GM21515 (cell line): Measurements from ENCODE around the gene CA12.

Experiments
- ATAC-seq: cut with Tn5 transposase; IDR thresholded peaks from one replicate; pipeline ENCODE4 v1.9.1; 2021; ENCODE audit not compliant: unreplicated experiment

CA12 gene

DNA sequence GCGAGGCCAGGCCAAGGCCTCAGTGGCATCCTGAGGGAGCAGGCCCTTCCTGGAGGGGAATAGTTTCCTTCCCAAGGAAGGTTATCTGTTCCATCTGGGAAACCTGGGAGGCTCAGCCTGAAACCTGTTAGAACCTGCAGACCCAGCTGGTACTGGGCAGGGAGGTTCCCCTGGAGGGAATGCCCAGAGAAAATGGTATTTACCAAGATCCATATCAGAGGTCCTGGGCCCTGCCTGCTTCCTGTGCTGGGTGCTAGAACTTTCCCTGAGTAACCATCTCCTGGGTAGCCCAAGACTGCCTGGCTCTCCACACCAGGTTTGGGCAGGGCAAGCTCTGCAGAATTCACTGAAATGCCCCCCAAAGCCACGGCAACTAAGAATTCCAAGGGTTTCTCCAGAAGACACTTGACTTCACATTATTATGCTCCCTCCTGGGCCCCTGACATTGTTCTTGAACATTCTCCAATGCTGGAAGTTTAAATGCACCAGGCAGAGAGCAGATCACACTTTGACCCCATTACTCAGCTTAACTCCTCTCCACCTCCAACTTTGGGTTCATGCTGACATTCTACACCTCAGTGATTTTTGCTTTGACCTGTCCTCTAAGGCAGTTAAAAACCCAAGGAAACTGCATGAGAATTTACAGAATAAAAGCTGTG lies 2.0 kb downstream of the CA12 start:
- ATAC-seq, result no peak

- no peak for ATAC-seq
Measured at GRCh38 chr15:63378946-63379345, 2.7 kb downstream of the CA12 start.

DNA sequence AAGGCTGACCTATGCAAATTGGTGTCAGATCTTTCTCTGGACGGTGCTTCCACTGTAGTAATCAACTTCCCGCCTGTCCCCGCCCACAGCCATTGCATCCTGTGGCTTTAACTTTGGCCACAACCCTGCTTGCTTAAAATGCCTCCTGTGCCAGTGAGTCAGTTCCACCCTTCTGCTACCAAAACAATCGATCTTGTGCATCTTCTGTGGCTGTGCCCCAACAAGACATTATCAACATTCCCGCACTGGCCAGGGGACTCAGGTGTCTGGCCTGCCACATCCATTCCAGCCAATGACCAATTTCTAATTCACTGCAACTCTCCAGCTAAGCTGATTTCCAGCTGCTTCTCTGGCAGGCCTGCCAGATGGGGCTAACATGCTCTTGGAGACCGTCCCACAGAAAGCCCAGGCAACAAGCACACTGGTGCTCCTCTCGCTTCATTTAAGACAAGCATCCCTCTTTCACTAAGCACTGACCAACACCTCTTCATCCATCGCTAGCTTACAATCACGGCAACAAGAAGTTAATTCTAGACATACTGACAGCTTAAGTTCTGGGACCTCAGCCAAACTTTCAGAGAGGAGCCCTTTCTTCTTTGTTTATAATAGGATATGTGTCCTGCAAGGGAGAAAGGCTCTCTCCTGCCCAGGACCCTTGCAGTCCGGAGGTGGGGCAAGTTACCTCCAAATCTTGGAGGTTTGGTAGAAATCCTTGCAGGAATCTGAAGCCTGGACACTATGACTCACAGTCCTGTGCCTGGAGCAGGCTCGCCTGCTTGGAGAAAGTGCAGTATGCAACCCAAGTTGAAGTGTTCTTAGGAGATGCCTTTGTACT lies 6.7 kb downstream of the CA12 start:
- ATAC-seq, result no peak

DNA sequence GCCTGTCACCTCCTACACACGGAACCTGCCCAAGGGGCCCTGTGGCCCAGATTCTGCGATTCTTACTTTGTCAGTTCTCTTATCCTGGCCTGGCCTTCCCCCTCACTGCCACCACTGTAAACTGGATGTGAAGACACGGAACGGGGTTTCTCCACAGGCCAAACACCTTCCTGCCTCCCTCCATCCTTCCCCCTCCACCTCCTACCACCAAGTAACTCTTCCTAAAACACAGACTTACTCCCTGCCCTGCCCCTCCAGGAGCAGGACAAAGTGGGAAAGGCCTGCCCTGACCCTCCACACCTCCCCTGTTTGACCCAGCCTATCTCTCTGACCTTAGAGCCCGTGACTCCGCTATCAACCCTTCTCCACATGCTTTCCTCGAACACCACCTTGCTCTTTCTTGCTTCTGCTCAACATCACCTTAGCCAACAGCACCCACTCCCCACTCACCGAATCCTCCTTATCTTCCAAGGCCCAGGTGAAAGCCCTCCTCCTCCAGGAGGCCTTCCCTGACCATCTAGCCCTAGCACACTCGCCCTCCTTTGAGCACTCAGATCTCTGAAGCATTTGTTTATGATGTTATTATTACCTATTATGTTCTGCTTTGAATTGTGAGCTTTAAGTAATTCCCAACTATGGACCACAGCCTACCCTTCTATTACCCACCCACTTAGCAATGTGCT lies 7.6 kb downstream of the CA12 start:
- no peak for ATAC-seq

GRCh38 chr15:63373330-63373729 lies 8.3 kb downstream of the CA12 start:
- no peak for ATAC-seq

GRCh38 chr15:63372753-63373152 lies 8.9 kb downstream of the CA12 start:
- ATAC-seq, result no peak

DNA sequence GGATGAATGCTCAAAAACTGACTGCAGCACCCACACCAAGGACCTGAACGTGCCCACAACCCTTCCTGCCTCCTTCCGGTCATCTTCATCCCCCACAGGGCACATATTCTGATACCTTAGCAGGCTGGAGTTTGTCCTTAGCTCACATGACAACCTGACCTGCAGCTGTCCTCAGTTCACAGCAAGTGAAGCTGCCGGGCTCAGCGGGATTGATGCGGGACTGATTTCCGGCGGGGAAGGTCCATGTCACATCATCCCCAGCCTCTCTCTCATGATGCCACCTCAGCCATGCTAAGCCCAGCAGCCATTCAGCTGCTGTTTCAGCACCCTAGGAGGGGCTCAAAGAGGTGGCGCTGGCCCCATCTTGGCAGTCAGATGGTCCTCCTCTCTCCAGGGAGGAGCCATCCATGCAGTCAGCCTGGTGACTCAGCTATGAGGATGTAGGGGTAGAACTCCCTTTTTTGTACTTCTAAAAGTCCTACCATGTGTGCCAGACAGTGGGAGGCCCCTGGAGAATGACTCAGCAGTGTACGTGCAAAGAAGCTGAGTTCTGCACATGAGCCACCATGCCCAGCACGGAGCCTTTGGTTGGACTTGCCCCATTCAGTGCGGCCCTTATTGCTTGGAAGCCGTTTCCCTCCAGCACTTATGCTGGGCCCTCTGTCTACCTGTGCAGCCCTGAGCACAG lies 9.5 kb downstream of the CA12 start:
- ATAC-seq, result no peak

DNA sequence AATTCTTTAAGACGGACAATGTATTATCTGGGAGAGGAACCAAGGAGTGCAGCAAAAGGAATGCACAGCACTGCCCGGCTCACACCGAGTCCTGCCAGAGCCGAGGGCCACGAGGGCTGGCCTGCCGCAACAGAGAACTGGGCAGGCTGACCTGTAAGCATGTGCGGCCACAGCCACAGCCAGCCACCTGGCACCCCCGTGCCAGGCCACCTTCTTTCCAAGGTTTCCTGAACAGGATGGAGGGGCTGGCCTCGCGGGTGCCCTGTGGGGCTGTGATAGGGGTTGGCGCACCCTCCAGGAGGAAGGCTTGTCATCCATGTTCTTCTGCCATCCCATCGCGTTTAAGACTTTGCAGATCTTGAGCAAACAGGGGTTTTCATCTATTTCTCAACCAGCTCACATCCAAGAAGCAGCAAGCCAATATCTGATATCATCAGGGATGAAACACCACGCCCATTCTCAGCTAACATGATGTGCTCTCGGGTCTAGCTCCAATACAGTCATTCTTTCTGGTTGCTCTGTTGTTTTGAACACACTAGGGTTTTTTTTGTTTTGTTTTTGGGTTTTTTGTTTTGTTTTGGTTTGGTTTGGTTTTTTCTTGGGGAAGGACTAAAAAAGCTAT lies 10.2 kb downstream of the CA12 start:
- no peak for ATAC-seq

DNA sequence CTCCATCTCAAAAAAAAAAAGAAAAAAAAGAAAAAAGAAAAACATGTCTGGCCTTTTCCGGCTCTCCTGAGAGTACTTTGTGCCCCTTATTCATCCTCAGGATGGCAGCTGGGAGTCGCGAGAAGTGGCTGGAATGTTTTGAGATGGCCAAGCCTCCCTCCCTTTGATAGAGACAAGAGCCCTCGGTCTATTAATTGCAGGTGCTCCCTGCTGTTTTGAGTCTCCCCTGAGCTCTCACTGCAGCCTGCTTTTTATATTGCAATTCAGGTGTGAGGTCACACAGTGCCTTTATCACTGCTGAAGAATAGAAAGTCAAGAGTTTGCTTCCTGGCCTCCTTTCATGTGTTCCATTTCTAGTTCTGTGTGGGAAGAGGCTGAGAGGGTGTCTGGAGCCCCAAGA lies 10.9 kb downstream of the CA12 start:
- no peak for ATAC-seq

- ATAC-seq, result no peak
Measured at GRCh38 chr15:63369781-63370180, 11.9 kb downstream of the CA12 start.

DNA sequence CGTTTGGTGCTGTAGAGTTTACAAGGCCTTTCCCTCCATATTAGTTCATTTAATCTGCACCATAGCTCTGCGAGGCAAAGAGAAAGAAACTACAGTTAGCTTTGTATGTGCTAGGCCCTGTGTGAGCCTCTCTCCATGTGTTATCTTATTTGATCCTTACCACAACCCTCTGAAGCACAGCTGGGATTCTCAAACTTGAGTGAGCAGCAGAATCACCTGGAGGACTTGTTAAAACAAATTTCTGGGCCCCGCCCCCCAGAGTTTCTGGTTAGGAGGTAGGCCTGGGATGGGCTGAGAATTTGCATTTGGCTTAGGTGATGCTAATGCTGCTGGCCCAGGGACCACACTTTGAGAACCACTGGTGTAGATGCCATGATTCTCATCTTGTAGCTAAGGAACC lies 12.3 kb downstream of the CA12 start:
- no peak for ATAC-seq

- no peak for ATAC-seq
Measured at GRCh38 chr15:63368503-63368902, 13.1 kb downstream of the CA12 start.

- no peak for ATAC-seq
Measured at GRCh38 chr15:63367900-63368299, 13.7 kb downstream of the CA12 start.

- no peak for ATAC-seq
Measured at GRCh38 chr15:63367390-63367789, 14.3 kb downstream of the CA12 start.

DNA sequence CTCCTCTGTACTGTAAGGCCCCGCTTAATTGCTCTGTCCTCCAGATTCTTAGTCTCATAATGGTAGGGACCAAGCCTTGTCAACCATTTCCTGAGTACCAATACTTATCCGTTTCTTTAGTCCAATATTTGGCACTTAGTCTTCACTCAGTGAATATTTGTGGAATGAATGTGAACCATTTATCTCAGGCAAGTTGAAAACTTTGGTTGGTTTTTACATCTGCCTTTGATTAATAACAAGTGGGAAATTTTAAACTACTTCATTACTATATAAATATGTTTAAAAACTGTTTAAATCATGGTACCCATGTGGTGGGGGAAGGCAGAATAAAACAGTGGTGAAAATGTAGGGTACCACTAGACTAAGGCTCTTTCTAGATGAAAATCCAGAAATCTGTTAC lies 15.2 kb downstream of the CA12 start:
- ATAC-seq, result no peak

DNA sequence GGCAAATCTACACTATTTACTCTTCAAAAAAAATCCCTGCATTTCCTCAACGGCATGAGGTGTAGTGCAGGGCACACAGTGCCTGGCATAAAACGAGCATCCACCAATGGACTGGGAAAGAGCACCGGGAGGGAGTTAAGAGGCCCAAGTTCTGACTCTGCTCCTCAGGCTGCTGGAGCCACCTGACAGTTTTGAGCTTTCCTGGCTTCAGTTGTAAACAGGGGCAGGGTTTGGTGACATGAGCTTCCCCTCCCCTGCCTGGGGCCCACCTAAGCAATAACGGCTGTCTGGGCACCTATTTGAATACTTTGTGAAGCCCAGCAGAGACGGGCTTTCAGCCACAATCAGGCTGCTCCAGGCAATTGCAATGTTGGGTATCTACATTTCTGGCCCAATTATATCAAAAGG lies 16.4 kb downstream of the CA12 start:
- ATAC-seq, result no peak

- ATAC-seq, result no peak
Measured at GRCh38 chr15:63364399-63365272, 17.0 kb downstream of the CA12 start.

DNA sequence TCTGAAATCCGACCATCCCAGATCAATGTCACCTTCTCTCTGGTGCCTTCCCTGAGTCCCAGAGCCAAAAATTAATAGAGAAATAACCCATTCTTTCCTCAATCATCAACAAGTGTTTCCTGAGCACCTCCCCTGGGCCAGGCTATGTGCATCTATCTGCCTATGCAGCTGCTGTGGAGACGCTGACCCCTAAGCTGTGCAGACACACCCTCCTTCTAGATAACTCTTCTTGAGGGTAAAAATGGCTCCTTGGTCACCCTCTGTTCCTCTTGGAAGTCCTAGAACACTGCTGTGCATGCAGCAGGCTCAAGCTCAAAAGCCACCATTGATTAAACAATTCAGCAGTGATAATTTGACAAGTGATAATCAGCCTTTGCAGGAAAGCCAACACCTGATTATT lies 18.4 kb downstream of the CA12 start:
- no peak for ATAC-seq

DNA sequence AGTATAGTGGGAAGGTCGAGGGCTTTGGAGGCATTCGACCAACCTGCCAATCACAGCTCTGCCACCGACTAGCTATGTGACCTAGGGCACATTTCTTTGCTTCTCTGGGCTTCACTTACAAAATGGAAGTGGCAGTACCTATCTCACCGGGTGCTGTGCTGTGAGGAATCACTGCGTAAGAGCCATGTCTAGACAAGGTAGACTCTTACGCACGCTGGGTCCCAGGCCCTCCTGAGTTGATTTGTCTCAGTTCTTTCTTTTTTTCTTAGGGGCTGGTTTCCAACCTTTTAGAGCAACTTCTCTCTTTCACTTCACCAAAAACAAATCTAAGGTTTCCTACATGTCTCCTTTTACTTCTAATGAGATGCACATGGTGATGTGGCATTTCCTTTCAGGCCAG lies 18.8 kb downstream of the CA12 start:
- no peak for ATAC-seq

DNA sequence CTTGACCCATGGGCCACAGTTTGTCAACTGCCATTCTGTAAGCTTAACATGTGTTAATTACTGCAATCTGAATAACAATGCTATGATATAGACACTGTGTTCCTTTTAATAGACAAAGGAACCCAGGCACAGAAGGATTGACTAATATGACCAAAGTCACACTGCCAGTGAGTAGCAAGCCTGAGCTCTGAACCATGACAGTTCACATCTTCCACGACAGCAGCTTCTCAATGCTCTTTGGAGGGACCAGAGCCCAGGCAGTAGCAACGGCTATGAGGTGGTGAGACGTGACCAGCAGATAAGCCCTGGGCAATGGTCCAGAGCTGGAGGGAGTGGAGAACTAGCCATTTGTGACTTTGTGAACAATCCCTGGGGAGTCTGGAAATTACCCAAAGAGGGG lies 19.4 kb downstream of the CA12 start:
- ATAC-seq, result no peak
